Measurements from ENCODE around the gene AMBRA1. TPM values are rescaled to one million over a fixed set of nuclear protein-coding genes. Genes with fewer than 3 reads are reported as not detected.
A peak's percentile ranks its signal among the peaks of the same experiment; 100 is the strongest.

AMBRA1 gene
- total RNA-seq, 1 experiment from 2014 or later, result 21.0 TPM

GRCh38 chr11:46551261-46551660 is 42.6 kb downstream of the AMBRA1 start:
- DNase-seq (ENCODE audit: low read depth), result no peak
- in situ Hi-C loops (cut with HindIII; ENCODE audit: low pct_unique_long_range_greater_than_20kb, low sequenced_read_pairs), result no loop called here

- DNase-seq (ENCODE audit: low read depth), result no peak
- in situ Hi-C loops (cut with HindIII; ENCODE audit: low pct_unique_long_range_greater_than_20kb, low sequenced_read_pairs), result no loop called here
These were observed 46.2 kb downstream of the AMBRA1 start for GRCh38 chr11:46547579-46547978.

- in situ Hi-C loops (cut with HindIII; ENCODE audit: low pct_unique_long_range_greater_than_20kb, low sequenced_read_pairs), result no loop called here
- no peak for DNase-seq (ENCODE audit: low read depth)
These were observed 50.3 kb downstream of the AMBRA1 start for GRCh38 chr11:46543564-46543963.

- in situ Hi-C loops (cut with HindIII; ENCODE audit: low pct_unique_long_range_greater_than_20kb, low sequenced_read_pairs), result no loop called here
- DNase-seq (ENCODE audit: low read depth), result no peak
These were observed 52.0 kb downstream of the AMBRA1 start for GRCh38 chr11:46541593-46542371.

- no peak for DNase-seq (ENCODE audit: low read depth)
- in situ Hi-C loops (cut with HindIII; ENCODE audit: low pct_unique_long_range_greater_than_20kb, low sequenced_read_pairs), result no loop called here
These were observed 53.0 kb downstream of the AMBRA1 start for GRCh38 chr11:46540807-46541206.

GRCh38 chr11:46537537-46538295 is 56.1 kb downstream of the AMBRA1 start:
- in situ Hi-C loops (cut with HindIII; ENCODE audit: low pct_unique_long_range_greater_than_20kb, low sequenced_read_pairs), result no loop called here
- DNase-seq (ENCODE audit: low read depth), result peak; percentile 61

- in situ Hi-C loops (cut with HindIII; ENCODE audit: low pct_unique_long_range_greater_than_20kb, low sequenced_read_pairs), result no loop called here
- no peak for DNase-seq (ENCODE audit: low read depth)
These were observed 56.7 kb downstream of the AMBRA1 start for GRCh38 chr11:46537121-46537520.

- in situ Hi-C loops (cut with HindIII; ENCODE audit: low pct_unique_long_range_greater_than_20kb, low sequenced_read_pairs), result no loop called here
These were observed 58.1 kb downstream of the AMBRA1 start for GRCh38 chr11:46535688-46536087.

GRCh38 chr11:46534711-46535110 is 59.1 kb downstream of the AMBRA1 start:
- no peak for DNase-seq (ENCODE audit: low read depth)
- in situ Hi-C loops (cut with HindIII; ENCODE audit: low pct_unique_long_range_greater_than_20kb, low sequenced_read_pairs), result no loop called here

More at GRCh38 chr11:46535688-46536087, 58.1 kb downstream of the AMBRA1 start:
- DNase-seq (ENCODE audit: low read depth), result no peak

GRCh38 chr11:46533396-46534100 is 60.3 kb downstream of the AMBRA1 start:
- DNase-seq (ENCODE audit: low read depth), result no peak
- in situ Hi-C loops (cut with HindIII; ENCODE audit: low pct_unique_long_range_greater_than_20kb, low sequenced_read_pairs), result no loop called here

- in situ Hi-C loops (cut with HindIII; ENCODE audit: low pct_unique_long_range_greater_than_20kb, low sequenced_read_pairs), result no loop called here
- no peak for DNase-seq (ENCODE audit: low read depth)
These were observed 63.8 kb downstream of the AMBRA1 start for GRCh38 chr11:46529928-46530574.

- in situ Hi-C loops (cut with HindIII; ENCODE audit: low pct_unique_long_range_greater_than_20kb, low sequenced_read_pairs), result no loop called here
- DNase-seq (ENCODE audit: low read depth), result peak; percentile 32
These were observed 64.5 kb downstream of the AMBRA1 start for GRCh38 chr11:46529095-46529905.

GRCh38 chr11:46528445-46529094 is 65.3 kb downstream of the AMBRA1 start:
- in situ Hi-C loops (cut with HindIII; ENCODE audit: low pct_unique_long_range_greater_than_20kb, low sequenced_read_pairs), result no loop called here
- no peak for DNase-seq (ENCODE audit: low read depth)

- DNase-seq (ENCODE audit: low read depth), result no peak
- in situ Hi-C loops (cut with HindIII; ENCODE audit: low pct_unique_long_range_greater_than_20kb, low sequenced_read_pairs), result no loop called here
These were observed 66.2 kb downstream of the AMBRA1 start for GRCh38 chr11:46527591-46528130.

- in situ Hi-C loops (cut with HindIII; ENCODE audit: low pct_unique_long_range_greater_than_20kb, low sequenced_read_pairs), result no loop called here
- no peak for DNase-seq (ENCODE audit: low read depth)
These were observed 67.3 kb downstream of the AMBRA1 start for GRCh38 chr11:46526216-46527215.

GRCh38 chr11:46524201-46524770 is 69.5 kb downstream of the AMBRA1 start:
- in situ Hi-C loops (cut with HindIII; ENCODE audit: low pct_unique_long_range_greater_than_20kb, low sequenced_read_pairs), result no loop called here
- no peak for DNase-seq (ENCODE audit: low read depth)
